NCI-H128 (cell line): ENCODE data around the gene F7.

Source experiments
- DNase-seq: peaks from one replicate; lab custom pipeline; 2025; ENCODE audit not compliant: unreplicated experiment; lab: John Stamatoyannopoulos, UW

F7 gene

GRCh38 chr13:113166681-113167080 lies 61.1 kb downstream of the F7 start:
- no peak for DNase-seq

- no peak for DNase-seq
These were observed 61.6 kb downstream of the F7 start for GRCh38 chr13:113167155-113167554.

- no peak for DNase-seq
These were observed 62.0 kb downstream of the F7 start for GRCh38 chr13:113167575-113167974.

GRCh38 chr13:113168211-113168610 lies 62.6 kb downstream of the F7 start:
- DNase-seq: no peak

- no peak for DNase-seq
These were observed 64.0 kb downstream of the F7 start for GRCh38 chr13:113169277-113170272.
